HL-60 (cell line): Measurements from ENCODE around the gene EPS8L3.

Source experiments
- POLR2AphosphoS5 ChIP-seq: IDR thresholded peaks from 2 replicates; pipeline ENCODE4 v1.6.1; 2012; ENCODE audit warnings: low read depth
- TF ChIP-seq, protein P1 (sequence below): IDR thresholded peaks from one replicate; pipeline ENCODE4 v1.5.1; 2011; ENCODE audit warnings: low read length, control low read depth, inconsistent platforms; ENCODE audit not compliant: insufficient read depth

DNA sequence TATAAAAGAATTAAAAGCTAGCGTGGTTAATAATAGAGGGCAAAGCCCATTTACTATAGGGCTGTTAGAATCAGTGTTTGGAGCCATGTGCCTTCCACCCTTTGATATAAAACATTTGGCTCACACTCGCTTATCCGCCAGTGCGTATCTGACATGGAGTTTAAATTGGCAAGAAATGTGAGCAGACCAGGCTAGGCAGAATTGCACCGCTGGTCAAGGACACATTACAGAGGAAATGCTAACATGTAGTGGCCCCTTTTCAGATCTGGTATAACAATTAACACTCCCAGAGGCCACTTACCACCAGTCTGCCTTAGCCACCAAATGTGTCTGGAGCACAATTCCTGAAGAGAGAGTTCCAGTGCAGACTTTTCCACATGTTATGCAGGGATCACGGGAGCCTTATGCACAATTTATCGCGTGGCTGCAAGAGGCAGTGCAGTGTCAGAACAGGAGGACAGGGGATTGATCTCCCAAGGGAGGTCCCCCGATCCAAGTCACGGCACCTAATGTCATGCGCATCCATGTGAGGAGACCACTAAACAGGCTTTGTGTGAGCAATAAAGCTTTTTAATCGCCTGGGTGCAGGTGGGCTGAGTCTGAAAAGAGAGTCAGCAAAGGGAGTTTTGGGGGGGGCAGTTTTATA is 36.9 kb downstream of the EPS8L3 start:
- TF ChIP-seq, protein P1, sequence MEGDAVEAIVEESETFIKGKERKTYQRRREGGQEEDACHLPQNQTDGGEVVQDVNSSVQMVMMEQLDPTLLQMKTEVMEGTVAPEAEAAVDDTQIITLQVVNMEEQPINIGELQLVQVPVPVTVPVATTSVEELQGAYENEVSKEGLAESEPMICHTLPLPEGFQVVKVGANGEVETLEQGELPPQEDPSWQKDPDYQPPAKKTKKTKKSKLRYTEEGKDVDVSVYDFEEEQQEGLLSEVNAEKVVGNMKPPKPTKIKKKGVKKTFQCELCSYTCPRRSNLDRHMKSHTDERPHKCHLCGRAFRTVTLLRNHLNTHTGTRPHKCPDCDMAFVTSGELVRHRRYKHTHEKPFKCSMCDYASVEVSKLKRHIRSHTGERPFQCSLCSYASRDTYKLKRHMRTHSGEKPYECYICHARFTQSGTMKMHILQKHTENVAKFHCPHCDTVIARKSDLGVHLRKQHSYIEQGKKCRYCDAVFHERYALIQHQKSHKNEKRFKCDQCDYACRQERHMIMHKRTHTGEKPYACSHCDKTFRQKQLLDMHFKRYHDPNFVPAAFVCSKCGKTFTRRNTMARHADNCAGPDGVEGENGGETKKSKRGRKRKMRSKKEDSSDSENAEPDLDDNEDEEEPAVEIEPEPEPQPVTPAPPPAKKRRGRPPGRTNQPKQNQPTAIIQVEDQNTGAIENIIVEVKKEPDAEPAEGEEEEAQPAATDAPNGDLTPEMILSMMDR = no peak
- TF ChIP-seq POLR2AphosphoS5 = no peak
